Cardiac muscle cell (in vitro differentiated cells and primary cell): ENCODE results near the gene ZNF70. TPM values are rescaled to one million over a fixed set of nuclear protein-coding genes. Genes with fewer than 3 reads are reported as not detected.
A peak's percentile ranks its signal among the peaks of the same experiment; 100 is the strongest.

ENCODE experiments used
- DNase-seq, 2 donors: peaks; one replicate each; pipeline versions ENCODE4 v3.0.0 to v3.0.0-alpha.2; 2010 to 2017; ENCODE audit warnings: low read depth in 1 of 2, low spot score in 1 of 2
- H3K27ac ChIP-seq: fragments of 200-600 bp; sonication (generic); 2 replicates; pipeline ENCODE4 v1.5.1; 2016
- H3K27me3 ChIP-seq: fragments of 200-600 bp; sonication (generic); 2 replicates; pipeline ENCODE4 v1.6.0; 2016; ENCODE audit warnings: control low read depth
- H3K36me3 ChIP-seq: fragments of 200-600 bp; sonication (generic); 2 replicates; pipeline ENCODE4 v1.5.1; 2016; ENCODE audit warnings: control low read depth
- H3K4me1 ChIP-seq: fragments of 200-600 bp; sonication (generic); 2 replicates; pipeline ENCODE4 v1.8.1; 2017; ENCODE audit warnings: low read depth, mild to moderate bottlenecking, mixed run types
- H3K4me3 ChIP-seq: fragments of 200-600 bp; sonication (generic); 2 replicates; pipeline ENCODE4 v1.5.1; 2016; ENCODE audit warnings: mild to moderate bottlenecking
- H3K9me3 ChIP-seq: fragments of 200-600 bp; sonication (generic); 2 replicates; pipeline ENCODE4 v1.5.1; 2017; ENCODE audit warnings: low read depth, mild to moderate bottlenecking, control low read depth
- CTCF ChIP-seq: IDR thresholded peaks from 2 replicates; pipeline ENCODE4 v1.5.1; 2012; ENCODE audit warnings: low read depth, mild to moderate bottlenecking, low read length
- polyA plus RNA-seq: library from polyadenylated mRNA; unstranded; fragments of >200 nt; fragmentation: Nextera tagmentation; extraction: Ambion mirVana; gene quantifications from 2 replicates; pipeline ENCODE4 v1.2.1, GENCODE V29; 2016
- total RNA-seq: library from RNA; depleted of rRNA; stranded (reverse); fragments of >200 nt; gene quantifications from 2 replicates; pipeline ENCODE4 v1.2.3, GENCODE V29; 2016

The ZNF70 gene
- total and polyA plus RNA-seq, 2 experiments from 2014 or later = 2.3 to 8.4 TPM

DNA sequence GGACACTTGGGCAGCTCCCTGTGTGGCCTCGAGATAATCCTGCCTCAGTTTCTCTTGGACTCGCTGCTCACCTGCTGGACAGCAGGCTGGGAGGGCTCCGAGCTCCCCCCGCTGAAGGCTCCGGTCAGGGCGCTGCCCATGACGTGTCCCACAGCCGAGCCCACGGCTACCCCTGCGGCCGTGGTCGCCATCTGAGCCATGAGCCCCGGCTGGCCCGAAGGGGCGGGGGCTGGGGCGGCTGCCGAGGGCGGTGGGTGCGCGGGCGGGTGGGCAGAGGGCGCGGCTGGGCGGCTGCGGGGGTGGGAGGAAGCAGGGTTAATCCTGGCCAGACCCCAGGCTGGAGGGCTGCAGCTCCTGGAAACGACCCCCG, 16.4 kb upstream of the ZNF70 start:
- DNase-seq = no peak
- peak overlapping the region; percentile 84 for H3K27ac ChIP-seq
- H3K4me1 ChIP-seq = peaks cover 26% of the 10 kb centered on the region
- H3K27me3 ChIP-seq = no peaks in the 10 kb centered on the region
- H3K36me3 ChIP-seq = no peaks in the 10 kb centered on the region
- TF ChIP-seq CTCF = no peak
- peak overlapping the region; percentile 71 for H3K4me3 ChIP-seq
- H3K9me3 ChIP-seq = no peaks in the 10 kb centered on the region

GRCh38 chr22:23764899-23765881, 14.3 kb upstream of the ZNF70 start:
- peaks cover 25% of the 10 kb centered on the region for H3K4me1 ChIP-seq
- no peaks in the 10 kb centered on the region for H3K36me3 ChIP-seq
- no peak overlapping the region for H3K4me3 ChIP-seq
- no peak for TF ChIP-seq CTCF
- no peaks in the 10 kb centered on the region for H3K27me3 ChIP-seq
- H3K27ac ChIP-seq = no peak overlapping the region
- no peaks in the 10 kb centered on the region for H3K9me3 ChIP-seq
- DNase-seq = no peak

DNA sequence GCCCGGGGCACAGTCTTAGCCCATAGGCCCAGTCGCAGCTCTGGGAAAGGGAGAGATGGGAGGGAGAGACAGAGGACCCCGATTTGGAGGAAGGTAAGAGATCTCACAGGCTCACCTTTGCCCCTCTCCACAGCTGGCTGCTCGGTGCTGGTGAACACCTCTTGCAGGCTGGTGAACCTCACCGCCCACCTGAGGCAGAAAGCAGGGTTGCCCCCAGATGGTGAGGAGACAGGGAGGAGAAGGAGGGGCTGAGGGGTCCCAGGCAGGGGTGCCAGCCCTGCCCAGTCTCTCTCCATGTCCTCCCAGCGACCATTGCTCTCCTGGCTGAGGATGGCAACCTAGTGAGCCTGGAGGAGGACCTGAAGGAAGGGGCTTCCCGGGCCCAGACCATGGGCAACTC, 13.0 kb upstream of the ZNF70 start:
- Histone ChIP-seq H3K27ac (no peak overlapping the region), H3K9me3 (no peaks in the 10 kb centered on the region), H3K4me3 (no peak overlapping the region), H3K4me1 (peaks cover 24% of the 10 kb centered on the region), H3K36me3 (no peaks in the 10 kb centered on the region), H3K27me3 (no peaks in the 10 kb centered on the region)
- no peak for DNase-seq
- no peak for TF ChIP-seq CTCF

- peak in 1 of 2 donors; percentile 44 for DNase-seq
- TF ChIP-seq CTCF = no peak
- H3K4me3 ChIP-seq = no peak overlapping the region
- H3K27me3 ChIP-seq = no peaks in the 10 kb centered on the region
- H3K9me3 ChIP-seq = no peaks in the 10 kb centered on the region
- H3K27ac ChIP-seq = no peak overlapping the region
- H3K4me1 ChIP-seq = peaks cover 20% of the 10 kb centered on the region
- no peaks in the 10 kb centered on the region for H3K36me3 ChIP-seq
Observed at GRCh38 chr22:23763579-23763945, 12.7 kb upstream of the ZNF70 start.

GRCh38 chr22:23762842-23763578, 12.1 kb upstream of the ZNF70 start, which contains the start of gene C22orf15:
TSS of gene C22orf15 (plus strand) at chr22:23762990. CDS start at chr22:23763307, 317 bp downstream.
- H3K4me1 ChIP-seq = peaks cover 18% of the 10 kb centered on the region
- no peaks in the 10 kb centered on the region for H3K36me3 ChIP-seq
- peak in 1 of 2 donors; percentile 66 for DNase-seq
- no peak for TF ChIP-seq CTCF
- H3K27ac ChIP-seq = no peak within 1 kb of the TSS
- no peaks in the 10 kb centered on the region for H3K27me3 ChIP-seq
- no peak within 1 kb of the TSS for H3K4me3 ChIP-seq
- no peaks in the 10 kb centered on the region for H3K9me3 ChIP-seq
